Kidney (tissue), 14 donors: ENCODE measurements around the gene LGALS3BP. TPM values are rescaled to one million over a fixed set of nuclear protein-coding genes. Genes with fewer than 3 reads are reported as not detected.

ENCODE experiments used
- DNase-seq, 5 donors: peaks; one replicate each; pipeline ENCODE4 v3.0.0-alpha.2; 2013 to 2020
- FAIRE-seq: peaks from 2 replicates; lab custom pipeline; 2012; peaks lifted over from hg19 to GRCh38; lab: Jason Lieb, UNC
- H3K27ac ChIP-seq, 2 donors: one replicate each; pipeline ENCODE4 v1.7.0; 2013; ENCODE audit warnings: low read depth in 2 of 2, low read length in 2 of 2, inconsistent platforms in 1 of 2
- H3K27me3 ChIP-seq: one replicate; pipeline ENCODE4 v1.7.1; 2013; ENCODE audit warnings: low read length, inconsistent platforms; ENCODE audit not compliant: control insufficient read depth, insufficient read depth
- H3K36me3 ChIP-seq, 3 donors: one replicate each; pipeline versions ENCODE4 v1.7.0 to v1.7.1; 2013; ENCODE audit warnings: low read length in 3 of 3, control low read depth in 1 of 3, inconsistent platforms in 1 of 3; ENCODE audit not compliant: insufficient read depth in 3 of 3, control insufficient read depth in 2 of 3
- H3K4me1 ChIP-seq, 3 donors: one replicate each; pipeline versions ENCODE4 v1.7.0 to v1.7.1; 2013; ENCODE audit warnings: low read length in 3 of 3, inconsistent platforms in 1 of 3, low read depth in 1 of 3; ENCODE audit not compliant: control insufficient read depth in 2 of 3, insufficient read depth in 2 of 3
- H3K4me3 ChIP-seq, 3 donors: one replicate each; pipeline versions ENCODE4 v1.7.0 to v1.8.1; 2013; ENCODE audit warnings: low read length in 3 of 3, control low read depth in 1 of 3, inconsistent platforms in 1 of 3
- H3K9ac ChIP-seq, 3 donors: one replicate each; pipeline versions ENCODE4 v1.7.0 to v1.7.1; 2013; ENCODE audit warnings: low read length in 3 of 3, control low read depth in 1 of 3, inconsistent platforms in 1 of 3
- H3K9me3 ChIP-seq, 3 donors: one replicate each; pipeline versions ENCODE4 v1.7.0 to v1.7.1; 2013; ENCODE audit warnings: low read length in 3 of 3, control low read depth in 1 of 3, inconsistent platforms in 1 of 3; ENCODE audit not compliant: control insufficient read depth in 2 of 3, insufficient read depth in 1 of 3
- intact Hi-C: fragments of 100-400 bp; cut with DNase I; formaldehyde crosslinking; loops from one replicate; pipeline ENCODE4 v1.11.1; 2022
- polyA plus RNA-seq: library from polyadenylated mRNA; stranded (reverse); fragments of 350-450 nt; fragmentation: Illumina TruSeq; extraction: RNeasy Lipid Tissue Mini Kit (QIAGEN cat#74804); gene quantifications from one replicate; pipeline ENCODE4 v1.2.3, GENCODE V29; 2014; ENCODE audit warnings: low read depth, low replicate concordance; ENCODE audit not compliant: insufficient read depth
- total RNA-seq: library from RNA; stranded (reverse); fragmentation: NEBNext Ultra II Directional; extraction: Animal tissue kit (Norgen Biotek cat#: 25700); gene quantifications from one replicate; pipeline ENCODE4 v1.2.1, GENCODE V29; 2021
- TF ChIP-seq, protein P1 (sequence below): IDR thresholded peaks from 3 replicates; pipeline ENCODE4 v1.5.1; 2012; ENCODE audit warnings: mild to moderate bottlenecking, moderate library complexity, borderline replicate concordance; ENCODE audit not compliant: insufficient read depth; ENCODE audit errors: extremely low read depth
- donor health status: control.
- donor health status: control.
- donor health status: control.
- donor health status: control.
- donor health status: control.
- donor health status: DM: yes; HTN: yes; CAD: no.
- donor health status: Normal renal cell carcinoma (clear cell type).

LGALS3BP gene
- total and polyA plus RNA-seq, 2 donors from 2014 or later, result 240 to 310 TPM

DNA sequence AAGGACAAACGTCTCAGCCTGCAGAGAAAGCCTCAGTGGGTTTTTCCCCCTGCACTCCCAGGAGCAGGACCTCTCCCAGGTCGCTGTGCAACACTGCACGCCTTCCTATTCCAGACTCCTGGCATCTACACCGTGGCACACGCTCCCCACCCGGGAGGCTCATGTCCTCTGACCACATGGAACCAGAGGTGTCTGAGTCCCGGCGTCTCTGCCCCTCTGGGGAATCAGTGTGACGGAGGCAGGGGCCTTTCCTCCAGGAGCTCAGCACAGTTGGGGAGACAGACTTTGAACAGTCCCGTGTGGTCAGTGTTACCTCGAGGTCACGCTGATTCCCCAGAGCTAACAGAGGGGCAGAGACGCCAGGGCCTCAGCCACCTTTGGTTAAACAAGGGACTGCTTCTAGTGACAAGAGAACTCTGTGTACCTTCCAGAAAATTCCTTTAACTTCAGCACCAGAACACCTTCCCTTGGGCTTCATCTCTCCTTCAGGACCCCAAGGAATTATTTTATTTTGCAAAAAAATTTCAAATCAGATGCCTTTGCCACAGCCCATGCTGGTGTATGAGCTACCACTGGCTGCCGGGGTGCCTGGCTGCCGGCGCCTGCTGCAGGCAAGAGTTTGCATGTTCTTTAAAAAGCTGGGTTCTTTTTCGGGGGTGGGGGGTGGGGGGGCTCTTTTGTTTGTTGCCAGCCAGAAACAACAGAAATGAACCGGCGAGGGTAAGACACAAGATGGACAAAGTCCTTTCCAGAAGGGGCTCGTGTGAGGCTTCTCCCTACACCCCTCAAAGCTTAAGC, 23.3 kb upstream of the LGALS3BP start:
- FAIRE-seq, result no peak
- H3K27ac ChIP-seq, result no peak overlapping the region
- peaks cover 0 to 2% (median 1%) of the 10 kb centered on the region in 3 donors for H3K36me3 ChIP-seq
- H3K27me3 ChIP-seq, result no peaks in the 10 kb centered on the region
- H3K4me1 ChIP-seq, result peaks cover 0 to 25% (median 4%) of the 10 kb centered on the region in 3 donors
- H3K9me3 ChIP-seq, result no peaks in the 10 kb centered on the region
- no peak overlapping the region for H3K9ac ChIP-seq
- TF ChIP-seq, protein P1, sequence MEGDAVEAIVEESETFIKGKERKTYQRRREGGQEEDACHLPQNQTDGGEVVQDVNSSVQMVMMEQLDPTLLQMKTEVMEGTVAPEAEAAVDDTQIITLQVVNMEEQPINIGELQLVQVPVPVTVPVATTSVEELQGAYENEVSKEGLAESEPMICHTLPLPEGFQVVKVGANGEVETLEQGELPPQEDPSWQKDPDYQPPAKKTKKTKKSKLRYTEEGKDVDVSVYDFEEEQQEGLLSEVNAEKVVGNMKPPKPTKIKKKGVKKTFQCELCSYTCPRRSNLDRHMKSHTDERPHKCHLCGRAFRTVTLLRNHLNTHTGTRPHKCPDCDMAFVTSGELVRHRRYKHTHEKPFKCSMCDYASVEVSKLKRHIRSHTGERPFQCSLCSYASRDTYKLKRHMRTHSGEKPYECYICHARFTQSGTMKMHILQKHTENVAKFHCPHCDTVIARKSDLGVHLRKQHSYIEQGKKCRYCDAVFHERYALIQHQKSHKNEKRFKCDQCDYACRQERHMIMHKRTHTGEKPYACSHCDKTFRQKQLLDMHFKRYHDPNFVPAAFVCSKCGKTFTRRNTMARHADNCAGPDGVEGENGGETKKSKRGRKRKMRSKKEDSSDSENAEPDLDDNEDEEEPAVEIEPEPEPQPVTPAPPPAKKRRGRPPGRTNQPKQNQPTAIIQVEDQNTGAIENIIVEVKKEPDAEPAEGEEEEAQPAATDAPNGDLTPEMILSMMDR, result no peak
- DNase-seq, result peak in 1 of 5 donors; percentile 39
- intact Hi-C loops, result no loop called here
- H3K4me3 ChIP-seq, result no peak overlapping the region

DNA sequence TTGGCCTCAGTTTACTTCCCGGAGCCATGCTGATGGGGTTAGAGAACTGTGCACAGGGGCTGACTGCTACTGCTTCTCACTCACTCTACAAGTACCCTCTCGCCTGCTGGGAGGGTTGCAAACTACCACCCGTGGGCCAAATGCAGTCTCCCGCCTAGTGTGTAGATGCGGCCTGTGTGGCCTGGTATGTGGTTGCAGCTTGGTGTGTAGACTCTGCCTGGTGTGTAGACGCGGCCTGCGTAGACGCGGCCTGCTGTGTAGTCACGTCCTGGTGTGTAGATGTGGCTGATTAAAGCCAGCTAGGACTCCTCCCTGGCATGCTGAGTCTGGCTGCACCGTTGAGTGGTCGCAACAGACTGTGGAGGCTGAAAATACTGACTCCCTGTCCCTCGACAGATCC, 22.6 kb upstream of the LGALS3BP start:
- Histone ChIP-seq H3K4me3 (no peak overlapping the region), H3K9ac (no peak overlapping the region), H3K27ac (no peak overlapping the region), H3K9me3 (no peaks in the 10 kb centered on the region), H3K4me1 (peaks cover 0 to 18% (median 4%) of the 10 kb centered on the region in 3 donors), H3K36me3 (peaks cover 0 to 6% (median 2%) of the 10 kb centered on the region in 3 donors), H3K27me3 (no peaks in the 10 kb centered on the region)
- no peak for FAIRE-seq
- intact Hi-C loops, result no loop called here
- TF ChIP-seq, protein P1, result no peak
- peak in 1 of 5 donors; percentile 46 for DNase-seq

DNA sequence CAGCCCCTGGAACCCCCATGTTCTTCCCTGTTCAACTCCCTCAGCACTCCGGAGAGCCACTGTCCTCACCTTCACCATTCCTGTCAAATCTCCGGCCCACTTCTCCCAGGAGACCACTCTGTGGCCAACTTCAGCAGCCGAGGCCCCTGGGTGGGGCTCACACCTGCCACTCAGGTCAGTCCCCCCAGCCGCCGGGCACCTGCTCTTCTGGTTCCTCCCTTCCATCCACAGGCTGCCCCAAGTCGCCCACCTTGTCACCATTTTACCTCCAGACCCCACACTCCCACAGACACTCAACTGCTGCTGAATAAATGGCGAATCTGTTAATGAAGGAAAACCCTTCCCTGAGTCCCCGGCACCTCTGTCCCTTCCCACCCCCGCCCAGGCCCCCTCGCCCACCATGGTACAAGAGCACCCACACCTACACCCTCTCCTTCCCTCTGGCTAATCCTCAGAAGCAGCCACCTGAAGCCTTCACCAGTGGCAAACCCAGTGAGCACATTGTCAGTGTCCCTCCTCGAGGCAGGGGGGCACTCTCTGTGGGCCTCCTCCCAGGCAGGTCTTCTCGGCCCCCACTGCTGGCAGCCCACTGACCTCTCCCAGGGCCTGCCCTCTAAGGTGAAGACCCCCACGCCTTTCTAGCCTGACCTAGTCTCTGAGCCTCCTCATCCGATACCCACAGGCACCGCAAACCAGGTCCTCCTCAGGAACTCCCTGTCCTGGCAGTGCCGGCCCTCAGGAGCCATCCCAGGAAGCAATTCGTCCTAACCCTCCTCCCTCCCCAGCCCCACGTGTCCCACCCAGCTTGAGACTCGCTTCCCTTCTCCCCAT, 21.7 kb upstream of the LGALS3BP start:
- intact Hi-C loops, result no loop called here
- no peak overlapping the region for H3K4me3 ChIP-seq
- peak in 1 of 5 donors; percentile 53 for DNase-seq
- H3K9me3 ChIP-seq, result no peaks in the 10 kb centered on the region
- TF ChIP-seq, protein P1, result no peak
- H3K27ac ChIP-seq, result no peak overlapping the region
- H3K36me3 ChIP-seq, result peaks cover 0 to 7% (median 6%) of the 10 kb centered on the region in 3 donors
- FAIRE-seq, result no peak
- H3K27me3 ChIP-seq, result no peaks in the 10 kb centered on the region
- peaks cover 0 to 16% (median 4%) of the 10 kb centered on the region in 3 donors for H3K4me1 ChIP-seq
- H3K9ac ChIP-seq, result no peak overlapping the region
